CD14-positive monocyte (primary cell): Measurements from ENCODE around the gene NSUN3. TPM values are rescaled to one million over a fixed set of nuclear protein-coding genes. Genes with fewer than 3 reads are reported as not detected.

ENCODE experiments used
- DNase-seq, 3 donors: peaks; one replicate each; pipeline ENCODE4 v3.0.0-alpha.2; 2011 to 2022
- H2AFZ ChIP-seq: 2 replicates; pipeline ENCODE4 v1.6.0; 2012; ENCODE audit warnings: mild to moderate bottlenecking, low read depth, low read length, inconsistent platforms; ENCODE audit not compliant: insufficient read depth, poor library complexity, severe bottlenecking
- H3K27ac ChIP-seq, 2 donors: 1 replicate in 1 of 2; 2 replicates in 1 of 2; pipeline ENCODE4 v1.5.1; 2012 to 2013; ENCODE audit warnings: low read length in 2 of 2, control low read depth in 1 of 2, inconsistent platforms in 1 of 2, low read depth in 1 of 2, mild to moderate bottlenecking in 1 of 2
- H3K27me3 ChIP-seq, 2 donors: one replicate each; pipeline versions ENCODE4 v1.6.0 to v1.6.1; 2011 to 2013; ENCODE audit warnings: low read length in 2 of 2; ENCODE audit not compliant: control insufficient read depth in 2 of 2, insufficient read depth in 2 of 2
- H3K36me3 ChIP-seq, 2 donors: replicated peaks in 1 of 2; 1 replicate in 1 of 2; 2 replicates in 1 of 2; pipeline versions ENCODE4 v1.5.1 to v1.6.1; 2012 to 2013; ENCODE audit warnings: low read length in 2 of 2, control low read depth in 1 of 2, inconsistent platforms in 1 of 2, mild to moderate bottlenecking in 1 of 2; ENCODE audit not compliant: insufficient read depth in 2 of 2, control insufficient read depth in 1 of 2
- H3K4me1 ChIP-seq, 2 donors: 1 replicate in 1 of 2; 2 replicates in 1 of 2; pipeline versions ENCODE4 v1.5.1 to v1.6.1; 2012 to 2013; ENCODE audit warnings: low read length in 2 of 2, control low read depth in 1 of 2, inconsistent platforms in 1 of 2, mild to moderate bottlenecking in 1 of 2, moderate library complexity in 1 of 2; ENCODE audit not compliant: insufficient read depth in 2 of 2, control insufficient read depth in 1 of 2
- H3K4me2 ChIP-seq: replicated peaks from 2 replicates; pipeline ENCODE3; 2012; ENCODE audit warnings: low read length, moderate library complexity, mild to moderate bottlenecking; ENCODE audit not compliant: poor library complexity, severe bottlenecking; ENCODE audit errors: extremely low read depth
- H3K4me3 ChIP-seq, 3 experiments: fragments of 200-600 bp in 1 of 3; sonication (generic) in 1 of 3; replicated peaks in 1 of 3; 1 replicate in 2 of 3; 2 replicates in 1 of 3; pipeline ENCODE4 v1.5.1; 2011 to 2013; ENCODE audit warnings: low read length in 3 of 3, mild to moderate bottlenecking in 3 of 3, control low read depth in 2 of 3, low read depth in 2 of 3, inconsistent platforms in 1 of 3, moderate library complexity in 1 of 3
- H3K79me2 ChIP-seq: 2 replicates; pipeline ENCODE4 v1.6.0; 2012; ENCODE audit warnings: mild to moderate bottlenecking, control low read depth, inconsistent platforms, low read length, moderate library complexity; ENCODE audit not compliant: insufficient read depth
- H3K9ac ChIP-seq: 2 replicates; pipeline ENCODE4 v1.6.0; 2017; ENCODE audit warnings: low read length, mild to moderate bottlenecking; ENCODE audit not compliant: insufficient read depth, poor library complexity, severe bottlenecking
- H3K9me3 ChIP-seq, 2 donors: replicated peaks in 1 of 2; 1 replicate in 1 of 2; 2 replicates in 1 of 2; pipeline versions ENCODE4 v1.5.1 to v1.6.1; 2012 to 2013; ENCODE audit warnings: low read length in 2 of 2, control low read depth in 1 of 2; ENCODE audit not compliant: control insufficient read depth in 1 of 2, insufficient read depth in 1 of 2
- H4K20me1 ChIP-seq: 2 replicates; pipeline ENCODE4 v1.6.0; 2012; ENCODE audit warnings: mild to moderate bottlenecking, low read length, control low read depth, moderate library complexity; ENCODE audit not compliant: insufficient read depth
- H3K27ac Mint-ChIP-seq, 7 donors: one replicate each; pipeline ENCODE4 v1.8.0; 2020; ENCODE audit warnings: mild to moderate bottlenecking in 7 of 7, mixed read lengths in 7 of 7, moderate library complexity in 6 of 7, inconsistent platforms in 2 of 7
- H3K27me3 Mint-ChIP-seq, 3 donors: one replicate each; pipeline ENCODE4 v1.8.0; 2021 to 2022; ENCODE audit warnings: low read depth in 3 of 3, mild to moderate bottlenecking in 3 of 3, mixed read lengths in 3 of 3, moderate library complexity in 3 of 3, inconsistent platforms in 1 of 3
- H3K36me3 Mint-ChIP-seq, 2 donors: one replicate each; pipeline ENCODE4 v1.8.0; 2020; ENCODE audit warnings: mixed read lengths in 2 of 2, inconsistent platforms in 1 of 2, mild to moderate bottlenecking in 1 of 2
- H3K4me1 Mint-ChIP-seq: one replicate; pipeline ENCODE4 v1.8.0; 2020; ENCODE audit warnings: mild to moderate bottlenecking, mixed read lengths
- H3K4me3 Mint-ChIP-seq, 2 donors: one replicate each; pipeline ENCODE4 v1.8.0; 2020; ENCODE audit warnings: mild to moderate bottlenecking in 2 of 2, mixed read lengths in 2 of 2, moderate library complexity in 1 of 2
- H3K9me3 Mint-ChIP-seq, 7 donors: one replicate each; pipeline ENCODE4 v1.8.0; 2020 to 2022; ENCODE audit warnings: mixed read lengths in 7 of 7, mild to moderate bottlenecking in 6 of 7, moderate library complexity in 6 of 7, inconsistent platforms in 2 of 7
- WGBS: methylation state at CpG from one replicate; pipeline ENCODE4 v1.1.5; 2013; ENCODE audit warnings: missing lambda C conversion rate; ENCODE audit not compliant: insufficient coverage; 5-methylcytosine and 5-hydroxymethylcytosine counted together
- intact Hi-C, 2 donors: fragments of 100-400 bp; cut with micrococcal nuclease; formaldehyde crosslinking; loops; one replicate each; pipeline versions ENCODE4 v1.15.0 to v1.15.1; 2023
- polyA plus RNA-seq, 3 donors: library from polyadenylated mRNA; depleted of rRNA in 1 of 3; unstranded in 2 of 3; stranded (reverse) in 1 of 3; fragments of 300-500 nt in 2 of 3; fragments of >200 nt in 1 of 3; fragmentation: Illumina TruSeq in 2 of 3; gene quantifications; 1 replicate in 2 of 3; 2 replicates in 1 of 3; pipeline ENCODE4 v1.2.3, GENCODE V29; 2012 to 2021
- TF ChIP-seq, protein P1 (sequence below): fragments of 200-600 bp; IDR thresholded peaks from one replicate; pipeline ENCODE4 v1.8.0; 2022; ENCODE audit warnings: antibody characterized with exemption, mild to moderate bottlenecking

Gene NSUN3
- polyA plus RNA-seq, 3 donors: 6.6 to 8.8 (median 7.2) TPM

DNA sequence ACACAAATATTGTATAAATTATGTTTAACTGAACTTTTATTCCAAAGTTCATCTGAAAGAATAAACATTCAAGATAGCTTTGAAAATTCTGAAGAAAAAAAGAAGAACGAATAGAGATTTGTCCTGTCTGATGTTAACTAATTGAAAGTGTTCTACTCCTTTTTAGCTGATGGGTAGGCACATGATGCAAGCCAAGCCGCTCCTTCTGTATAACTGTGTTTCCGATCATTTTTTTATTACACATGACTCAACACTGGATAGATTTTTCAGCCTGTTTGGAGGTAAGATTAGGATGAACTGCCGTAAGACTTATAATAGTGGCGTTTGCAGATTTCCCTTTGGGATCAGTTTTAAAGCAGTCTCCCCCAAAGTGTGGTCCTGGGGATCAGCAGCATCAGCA, 19.0 kb downstream of the NSUN3 start:
- Histone ChIP-seq H3K9me3 (no peaks in the 10 kb centered on the region), H3K4me2 (no peak overlapping the region), H3K36me3 (peaks cover 11 to 63% of the 10 kb centered on the region in 2 donors), H3K79me2 (peaks cover 8% of the 10 kb centered on the region), H3K27me3 (no peaks in the 10 kb centered on the region), H3K4me3 (no peak overlapping the region), H3K27ac (no peak overlapping the region), H2AFZ (no peak overlapping the region), H3K4me1 (no peaks in the 10 kb centered on the region), H4K20me1 (peaks cover 33% of the 10 kb centered on the region), H3K9ac (no peak overlapping the region)
- Mint-ChIP-seq H3K4me1 (peaks cover 7% of the 10 kb centered on the region), H3K9me3 (peaks cover 0 to 2% (median 0%) of the 10 kb centered on the region in 7 donors), H3K27ac (peak overlapping the region in 1 of 7 donors; percentile 56), H3K4me3 (no peak overlapping the region), H3K36me3 (peaks cover 36 to 55% of the 10 kb centered on the region in 2 donors), H3K27me3 (peaks cover 0 to 2% (median 0%) of the 10 kb centered on the region in 3 donors)
- no peak for DNase-seq
- WGBS: 100% methylated on average over 2 of the region's 5 CpGs
- TF ChIP-seq, protein P1, sequence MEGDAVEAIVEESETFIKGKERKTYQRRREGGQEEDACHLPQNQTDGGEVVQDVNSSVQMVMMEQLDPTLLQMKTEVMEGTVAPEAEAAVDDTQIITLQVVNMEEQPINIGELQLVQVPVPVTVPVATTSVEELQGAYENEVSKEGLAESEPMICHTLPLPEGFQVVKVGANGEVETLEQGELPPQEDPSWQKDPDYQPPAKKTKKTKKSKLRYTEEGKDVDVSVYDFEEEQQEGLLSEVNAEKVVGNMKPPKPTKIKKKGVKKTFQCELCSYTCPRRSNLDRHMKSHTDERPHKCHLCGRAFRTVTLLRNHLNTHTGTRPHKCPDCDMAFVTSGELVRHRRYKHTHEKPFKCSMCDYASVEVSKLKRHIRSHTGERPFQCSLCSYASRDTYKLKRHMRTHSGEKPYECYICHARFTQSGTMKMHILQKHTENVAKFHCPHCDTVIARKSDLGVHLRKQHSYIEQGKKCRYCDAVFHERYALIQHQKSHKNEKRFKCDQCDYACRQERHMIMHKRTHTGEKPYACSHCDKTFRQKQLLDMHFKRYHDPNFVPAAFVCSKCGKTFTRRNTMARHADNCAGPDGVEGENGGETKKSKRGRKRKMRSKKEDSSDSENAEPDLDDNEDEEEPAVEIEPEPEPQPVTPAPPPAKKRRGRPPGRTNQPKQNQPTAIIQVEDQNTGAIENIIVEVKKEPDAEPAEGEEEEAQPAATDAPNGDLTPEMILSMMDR: no peak
- intact Hi-C loops: no loop called here

DNA sequence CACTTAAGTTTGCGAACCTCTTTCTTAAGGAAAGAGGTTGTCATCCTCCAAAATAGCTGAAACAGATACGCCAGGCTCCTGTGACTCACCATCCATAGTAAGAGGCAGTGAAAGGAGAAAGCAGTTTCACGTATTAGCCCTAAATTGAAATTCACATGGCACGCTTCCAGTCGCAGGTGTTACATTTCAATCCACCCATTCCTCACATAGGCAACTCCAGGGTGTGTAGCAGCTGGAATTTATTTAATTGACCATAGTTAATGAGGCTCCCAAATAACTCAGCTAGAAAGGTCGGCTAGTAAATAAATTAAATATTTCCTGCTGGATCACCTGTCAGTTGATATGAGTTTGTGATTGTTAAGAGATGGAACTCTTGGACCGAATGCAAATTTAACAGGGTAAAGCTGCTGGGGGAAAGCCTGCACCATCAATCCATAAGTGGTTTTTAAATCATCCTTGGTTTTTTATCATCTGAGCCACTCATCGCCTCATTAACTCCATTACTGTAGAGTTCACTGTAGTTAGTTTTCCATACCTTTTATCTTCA, 19.6 kb downstream of the NSUN3 start:
- TF ChIP-seq, protein P1: no peak
- intact Hi-C loops: no loop called here
- Histone ChIP-seq H3K36me3 (peaks cover 11 to 66% of the 10 kb centered on the region in 2 donors), H3K27me3 (no peaks in the 10 kb centered on the region), H2AFZ (no peak overlapping the region), H4K20me1 (peaks cover 27% of the 10 kb centered on the region), H3K79me2 (peaks cover 4% of the 10 kb centered on the region), H3K9me3 (no peaks in the 10 kb centered on the region), H3K4me3 (no peak overlapping the region), H3K27ac (no peak overlapping the region), H3K4me1 (no peaks in the 10 kb centered on the region), H3K9ac (no peak overlapping the region), H3K4me2 (no peak overlapping the region)
- Mint-ChIP-seq H3K27ac (peak overlapping the region in 1 of 7 donors; percentile 56), H3K27me3 (peaks cover 0 to 2% (median 0%) of the 10 kb centered on the region in 3 donors), H3K9me3 (no peaks in the 10 kb centered on the region), H3K36me3 (peaks cover 34 to 52% of the 10 kb centered on the region in 2 donors), H3K4me3 (no peak overlapping the region), H3K4me1 (peaks cover 7% of the 10 kb centered on the region)
- no CpG with 5 or more reads among the region's 8 CpGs for WGBS
- DNase-seq: no peak
